K562 (cell line): ENCODE data around the gene RCSD1. TPM values are rescaled to one million over a fixed set of nuclear protein-coding genes. Genes with fewer than 3 reads are reported as not detected.

Experiments
- ATAC-seq: fragments of 200-7000 bp; cut with Tn5 transposase; 3 replicates; pipeline ENCODE4 v1.9.1; 2020; ENCODE audit warnings: moderate library complexity
- BruUV-seq: library from RNA; stranded (reverse); fragments of 400-500 nt; replicated peaks from 2 replicates; lab custom pipeline; 2021; lab: Mats Ljungman, UMichigan
- CTCF ChIA-PET: fragments of 300-600 bp; formaldehyde crosslinking; extraction: SDS; loops from one replicate; lab custom pipeline; 2021; ENCODE audit warnings: low intra/inter-chr PET ratio; lab: Yijun Ruan, JAX
- POLR2A ChIA-PET: fragments of 300-600, 350-650 bp; sonication (Branson Sonifier 250); formaldehyde crosslinking; extraction: SDS; loops from one replicate; lab custom pipeline; 2021; ENCODE audit warnings: antibody characterized with exemption, inconsistent platforms; lab: Yijun Ruan, JAX
- DNase-seq, 4 experiments: peaks; one replicate each; pipeline versions ENCODE4 v3.0.0 to v3.0.0-alpha.2; 2011 to 2018; ENCODE audit warnings: low spot score in 3 of 4, mixed read lengths in 3 of 4; ENCODE audit errors: extremely low read depth in 1 of 4
- FAIRE-seq: peaks from 2 replicates; lab custom pipeline; 2011; peaks lifted over from hg19 to GRCh38; lab: Jason Lieb, UNC
- H2AFZ ChIP-seq: 2 replicates; pipeline ENCODE4 v1.6.0; 2011; ENCODE audit warnings: low read depth, low read length, control low read depth, inconsistent platforms
- H3K27ac ChIP-seq: fragments of 200-600 bp; 3 replicates; pipeline ENCODE4 v1.8.0; 2011; ENCODE audit warnings: low read depth, mild to moderate bottlenecking, control low read depth, inconsistent platforms, low read length, moderate library complexity, mixed read lengths; ENCODE audit errors: extremely low read depth
- H3K27me3 ChIP-seq, 2 experiments: fragments of 300-600 bp in 1 of 2; 2 replicates in 1 of 2; 3 replicates in 1 of 2; pipeline versions ENCODE4 v1.6.0 to v1.8.0; 2011; ENCODE audit warnings: inconsistent platforms in 2 of 2, low read length in 2 of 2, mild to moderate bottlenecking in 1 of 2, mixed read lengths in 1 of 2, moderate library complexity in 1 of 2; ENCODE audit not compliant: control insufficient read depth in 2 of 2, insufficient read depth in 2 of 2
- H3K36me3 ChIP-seq: fragments of 300-600 bp; 3 replicates; pipeline ENCODE4 v1.8.0; 2011; ENCODE audit warnings: mild to moderate bottlenecking, low read length, inconsistent platforms; ENCODE audit not compliant: control insufficient read depth, insufficient read depth
- H3K4me1 ChIP-seq, 2 experiments: fragments of 200-600 bp in 1 of 2; replicated peaks in 1 of 2; 2 replicates in 1 of 2; 3 replicates in 1 of 2; pipeline versions ENCODE4 v1.5.1 to v1.8.0; 2011; ENCODE audit warnings: inconsistent platforms in 2 of 2, low read length in 2 of 2, mild to moderate bottlenecking in 1 of 2, mixed read lengths in 1 of 2, moderate library complexity in 1 of 2; ENCODE audit not compliant: control insufficient read depth in 2 of 2, insufficient read depth in 2 of 2
- H3K4me2 ChIP-seq: 2 replicates; pipeline ENCODE4 v1.6.1; 2011; ENCODE audit warnings: low read length, control low read depth, inconsistent platforms, mixed read lengths; ENCODE audit not compliant: insufficient read depth
- H3K4me3 ChIP-seq: fragments of 200-600 bp; sonication (generic), shearing (Covaris generic); 2 replicates; pipeline ENCODE4 v1.5.1; 2016; ENCODE audit warnings: control low read depth, inconsistent platforms
- H3K79me2 ChIP-seq: fragments of 200-600 bp; 3 replicates; pipeline ENCODE4 v1.8.0; 2011; ENCODE audit warnings: low read length, inconsistent platforms; ENCODE audit not compliant: control insufficient read depth, insufficient read depth
- H3K9ac ChIP-seq, 2 experiments: 2 replicates each; pipeline versions ENCODE4 v1.6.0 to v1.6.1; 2011; ENCODE audit warnings: low read depth in 2 of 2, low read length in 2 of 2, control low read depth in 1 of 2, inconsistent platforms in 1 of 2, mild to moderate bottlenecking in 1 of 2, mixed read lengths in 1 of 2; ENCODE audit not compliant: insufficient read depth in 1 of 2
- H3K9me1 ChIP-seq: one replicate; pipeline ENCODE4 v1.6.0; 2011; ENCODE audit warnings: inconsistent platforms, mild to moderate bottlenecking, low read length, moderate library complexity; ENCODE audit not compliant: control insufficient read depth, insufficient read depth
- H3K9me3 ChIP-seq: replicated peaks from 2 replicates; pipeline ENCODE4 v1.5.1; 2011; ENCODE audit warnings: low read depth, low read length, inconsistent platforms; ENCODE audit not compliant: control insufficient read depth, insufficient read depth
- H4K20me1 ChIP-seq: replicated peaks from 2 replicates; pipeline ENCODE4 v1.6.1; 2011; ENCODE audit warnings: low read length, inconsistent platforms, mixed read lengths; ENCODE audit not compliant: control insufficient read depth, insufficient read depth
- POLR2AphosphoS5 ChIP-seq: IDR thresholded peaks from 2 replicates; pipeline ENCODE4 v1.6.1; 2011; ENCODE audit warnings: mild to moderate bottlenecking, low read depth, low read length, moderate library complexity; ENCODE audit not compliant: control insufficient read depth, insufficient read depth
- TAF1 ChIP-seq: IDR thresholded peaks from 2 replicates; pipeline ENCODE4 v1.6.1; 2011; ENCODE audit warnings: mild to moderate bottlenecking, low read length, moderate library complexity; ENCODE audit not compliant: insufficient read depth, control insufficient read depth, severe bottlenecking; ENCODE audit errors: extremely low read depth
- THRB ChIP-seq: fragments of 450-650 bp; formaldehyde crosslinking; conservative IDR thresholded peaks from 2 replicates; pipeline ENCODE4 v1.4.0; 2022; ENCODE audit warnings: mild to moderate bottlenecking, missing genetic modification characterization
- ZBTB12 ChIP-seq: fragments of 250-450 bp; sonication (Bioruptor Pico); IDR thresholded peaks from 2 replicates; pipeline ENCODE4 v1.4.0; 2020
- ZBTB34 ChIP-seq: fragments of 250-450 bp; sonication (Bioruptor Pico); IDR thresholded peaks from 2 replicates; pipeline ENCODE4 v1.8.0; 2021; ENCODE audit warnings: mild to moderate bottlenecking, moderate library complexity
- ZNF347 ChIP-seq: fragments of 450-650 bp; formaldehyde crosslinking; IDR thresholded peaks from 2 replicates; pipeline ENCODE4 v1.4.0; 2020; ENCODE audit warnings: low read depth, mild to moderate bottlenecking, moderate library complexity
- WGBS: fragments of 100-300 bp; shearing (Covaris generic); methylation state at CpG from one replicate; pipeline ENCODE4 v1.1.6; 2016; ENCODE audit warnings: low coverage, mixed read lengths; ENCODE audit not compliant: insufficient coverage; ENCODE audit errors: missing lambda C conversion rate; 5-methylcytosine and 5-hydroxymethylcytosine counted together
- in situ Hi-C: fragments of 300-500 bp; cut with MboI; formaldehyde crosslinking; loops from 4 replicates; pipeline ENCODE4 v1.15.0; 2018; ENCODE audit warnings: inconsistent platforms, mixed read lengths
- intact Hi-C: fragments of 100-400 bp; cut with micrococcal nuclease; formaldehyde crosslinking; loops from 2 replicates; pipeline ENCODE4 v1.14.2; 2022
- polyA plus RNA-seq, 8 experiments: library from polyadenylated mRNA; depleted of rRNA in 4 of 8; stranded (reverse) in 5 of 8; unstranded in 3 of 8; fragments of >200 nt; fragmentation: Nextera tagmentation in 2 of 8; fragmentation: Illumina TruSeq in 1 of 8; extraction: Ambion mirVana in 2 of 8; extraction: Trizol in 1 of 8; gene quantifications; 2 replicates each; pipeline versions ENCODE4 v1.2.1 to v1.2.3, GENCODE V29; 2011 to 2014; ENCODE audit warnings: inconsistent platforms in 1 of 8, missing spikeins in 1 of 8
- total RNA-seq, 7 experiments: library from RNA; depleted of rRNA in 6 of 7; stranded (reverse); fragments of >200 nt in 6 of 7; fragmentation: Illumina TruSeq in 2 of 7; extraction: Trizol in 2 of 7; gene quantifications; 2 replicates each; pipeline versions ENCODE4 v1.2.1 to v1.2.3, GENCODE V29; 2011 to 2021; ENCODE audit warnings: low replicate concordance in 1 of 7

RCSD1 gene
- total and polyA plus RNA-seq, 9 of the 15 experiments (the other 6 are each of a cell fraction or from before 2014, with no cell fraction given), result 7.8 to 69.8 (median 45.3) TPM

DNA sequence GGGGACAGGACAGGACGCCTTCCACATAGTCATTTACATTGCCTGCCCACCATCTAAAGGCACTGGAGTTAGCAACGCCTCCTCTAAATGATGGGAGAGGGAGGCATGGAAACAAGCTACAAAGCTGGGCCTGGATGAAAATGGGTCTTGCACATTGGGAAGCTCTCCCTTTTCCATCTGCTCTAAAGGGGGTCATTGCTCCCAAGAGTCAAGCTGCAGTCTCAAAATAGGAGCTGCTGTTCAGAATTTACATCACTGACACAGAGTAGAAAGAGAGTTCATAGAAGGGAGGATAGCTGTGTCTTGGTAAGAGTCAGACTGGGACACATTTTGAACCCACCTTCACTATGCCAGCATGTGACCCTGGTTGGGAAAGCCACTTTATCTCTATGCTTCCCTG is 26.6 kb downstream of the RCSD1 start:
- no peak overlapping the region for H3K27ac ChIP-seq

More for the DNA sequence above, 26.6 kb downstream of the RCSD1 start:
- no peaks in the 10 kb centered on the region for H3K9me1 ChIP-seq
- no peak overlapping the region for H3K4me2 ChIP-seq
- WGBS, result 79% methylated on average over 2 of the region's 2 CpGs
- no TSS peak for BruUV-seq
- FAIRE-seq (no peak), ATAC-seq (no peak), DNase-seq (no peak)
- POLR2A ChIA-PET, result interaction anchor here (0.6 to 2.5 kb wide), 7 partner anchors 8 to 34 kb away, joined by 3 to 10 read pairs (median 3); no protein-coding TSS in a partner anchor
- no peak overlapping the region for H3K4me3 ChIP-seq
- H3K27me3 ChIP-seq, result no peaks in the 10 kb centered on the region
- CTCF ChIA-PET, result no interaction called here
- no peak overlapping the region for H3K9ac ChIP-seq
- in situ Hi-C loops (no loop called here), intact Hi-C loops (no loop called here)
- peaks cover 20% of the 10 kb centered on the region; the same call in 1 of the 3 replicates for H3K79me2 ChIP-seq
- peaks cover 23% of the 10 kb centered on the region for H3K36me3 ChIP-seq
- H3K4me1 ChIP-seq, result peaks cover 15 to 19% of the 10 kb centered on the region in 2 experiments
- no peak overlapping the region for H2AFZ ChIP-seq
- peaks cover 8% of the 10 kb centered on the region for H4K20me1 ChIP-seq
- TF ChIP-seq TAF1 (no peak), ZBTB34 (no peak), ZBTB12 (CRISPR knock-in tag) (no peak), POLR2AphosphoS5 (no peak), THRB (no peak), ZNF347 (CRISPR knock-in tag) (no peak)
- H3K9me3 ChIP-seq, result no peaks in the 10 kb centered on the region
